ENCODE data around the gene PLD4. TPM values are rescaled to one million over a fixed set of nuclear protein-coding genes. Genes with fewer than 3 reads are reported as not detected.

PLD4 gene
- total and polyA plus RNA-seq, 9 of the 15 experiments (the other 6 are each of a cell fraction or from before 2014, with no cell fraction given), result 0.18 to 0.24 TPM; not detected in 7

GRCh38 chr14:104973135-104973384, 48.4 kb downstream of the PLD4 start:
- FAIRE-seq (no peak), DNase-seq (ENCODE audit: extremely low read depth in 1 of 4, low spot score in 3 of 4) (no peak), ATAC-seq (no peak)
- H3K27me3 ChIP-seq (ENCODE audit: control insufficient read depth in 2 of 2, insufficient read depth in 2 of 2, low read length in 2 of 2), result peaks cover 0 to 6% of the 10 kb centered on the region in 2 experiments; a peak in 1 of 5 replicates
- peaks cover 16% of the 10 kb centered on the region; the same call in 1 of the 2 replicates for H4K20me1 ChIP-seq (replicated peaks; ENCODE audit: control insufficient read depth, insufficient read depth, low read length)
- H2AFZ ChIP-seq (ENCODE audit: low read depth, low read length), result no peak overlapping the region
- in situ Hi-C loops (cut with MboI) (loop anchor here (5.0 kb wide), 1 partner anchor 74 kb away; no protein-coding TSS in a partner anchor), intact Hi-C loops (cut with micrococcal nuclease) (no loop called here)
- H3K27ac ChIP-seq (ENCODE audit: extremely low read depth, low read depth, low read length), result no peak overlapping the region
- H3K9me3 ChIP-seq (replicated peaks; ENCODE audit: control insufficient read depth, insufficient read depth, low read depth, low read length), result no peaks in the 10 kb centered on the region
- no peaks in the 10 kb centered on the region for H3K36me3 ChIP-seq (ENCODE audit: control insufficient read depth, insufficient read depth, low read length)
- H3K9me1 ChIP-seq (ENCODE audit: control insufficient read depth, insufficient read depth, low read length), result no peaks in the 10 kb centered on the region
- BruUV-seq (replicated peaks), result no TSS peak
- CTCF ChIA-PET (ENCODE audit: low intra/inter-chr PET ratio), result no interaction called here
- H3K4me2 ChIP-seq (ENCODE audit: insufficient read depth, low read length), result no peak overlapping the region
- H3K9ac ChIP-seq (ENCODE audit: insufficient read depth in 1 of 2, low read depth in 2 of 2, low read length in 2 of 2), result no peak overlapping the region
- WGBS (ENCODE audit: insufficient coverage, low coverage, missing lambda C conversion rate), result 20% methylated on average over 9 of the region's 12 CpGs
- TF ChIP-seq FOSL1 (tag; conservative IDR thresholded peaks at IDR 0.05) (0 out of 2 replicates have a peak, but pooled peaks have one; percentile 36), ZBTB5 (IDR thresholded peaks at IDR 0.05) (no peak)
- H3K4me1 ChIP-seq (replicated peaks in 1 of 2; ENCODE audit: control insufficient read depth in 2 of 2, insufficient read depth in 2 of 2, low read length in 2 of 2), result peaks cover 0 to 81% of the 10 kb centered on the region in 2 experiments; a peak in 3 of 5 replicates
- H3K79me2 ChIP-seq (ENCODE audit: control insufficient read depth, insufficient read depth, low read length), result no peaks in the 10 kb centered on the region
- POLR2A ChIA-PET, result interaction anchor here (0.7 to 1.2 kb wide), 2 partner anchors 10 to 11 kb away, joined by 3 to 4 read pairs; no protein-coding TSS in a partner anchor
- H3K4me3 ChIP-seq, result no peak overlapping the region
